DMS53 treated with DMSO at 0.1 percent for 48 hours (cell line): Measurements from ENCODE around the gene TLCD3B.
"Not testable (repeated sequence)": the region's sequence is repeated elsewhere in the genome, so short reads cannot be mapped to it uniquely, and the experiment has no call there.

ENCODE experiments used
- DNase-seq: peaks from one replicate; lab custom pipeline; 2025; ENCODE audit not compliant: unreplicated experiment; lab: John Stamatoyannopoulos, UW

TLCD3B gene

DNA sequence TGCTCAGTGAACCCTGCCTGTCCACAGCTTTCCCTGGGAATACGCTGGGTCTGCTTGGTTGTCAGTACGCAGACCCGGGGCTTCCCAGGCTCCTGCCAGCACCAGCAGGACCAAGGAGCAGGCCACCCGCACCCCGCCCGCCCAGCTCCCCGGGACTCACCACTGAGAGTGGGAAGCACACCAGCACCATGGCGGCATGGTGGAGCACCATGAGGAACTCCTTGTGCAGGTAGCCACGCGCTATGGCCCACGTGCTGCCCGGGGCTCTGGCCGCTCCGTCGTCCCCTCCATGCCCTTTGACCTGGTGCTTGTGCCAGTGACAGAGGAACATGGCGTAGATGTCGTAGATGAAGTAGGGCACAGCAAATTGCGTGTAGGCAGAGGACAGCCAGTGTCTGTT lies 4.6 kb downstream of the TLCD3B start:
- no peak for DNase-seq

- DNase-seq: no peak
Observed at GRCh38 chr16:30025574-30025973, 5.5 kb downstream of the TLCD3B start.

DNA sequence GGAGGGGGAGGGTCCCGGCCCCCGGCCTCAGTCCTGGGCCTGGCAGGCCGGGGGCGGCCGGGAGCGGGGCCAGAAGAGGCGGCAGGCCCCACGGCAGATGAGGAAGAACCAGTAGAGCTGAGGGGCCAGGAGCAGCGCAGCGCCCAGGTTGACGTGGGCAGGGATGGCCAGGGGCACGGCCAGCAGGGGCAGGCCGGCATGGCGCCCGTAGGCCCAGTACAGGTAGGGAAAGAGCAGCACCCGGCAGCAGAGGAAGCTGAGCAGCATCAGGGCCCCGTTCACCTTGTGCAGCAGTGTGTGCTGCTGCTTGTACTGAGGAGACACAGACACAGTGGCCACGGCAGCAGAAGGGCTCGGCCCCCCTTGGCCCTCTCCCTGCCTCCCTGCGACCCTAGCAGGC lies 5.9 kb downstream of the TLCD3B start:
- DNase-seq: no peak

- DNase-seq: no peak
Observed at GRCh38 chr16:30024451-30024850, 6.6 kb downstream of the TLCD3B start.

GRCh38 chr16:30023586-30023985 lies 7.5 kb downstream of the TLCD3B start:
- DNase-seq: no peak

GRCh38 chr16:30022887-30023286 lies 8.2 kb downstream of the TLCD3B start, which contains the start of gene C16orf92:
C16orf92 (plus strand) TSS chr16:30023198; CDS start chr16:30023341, 143 bp downstream.
- DNase-seq: no peak

DNA sequence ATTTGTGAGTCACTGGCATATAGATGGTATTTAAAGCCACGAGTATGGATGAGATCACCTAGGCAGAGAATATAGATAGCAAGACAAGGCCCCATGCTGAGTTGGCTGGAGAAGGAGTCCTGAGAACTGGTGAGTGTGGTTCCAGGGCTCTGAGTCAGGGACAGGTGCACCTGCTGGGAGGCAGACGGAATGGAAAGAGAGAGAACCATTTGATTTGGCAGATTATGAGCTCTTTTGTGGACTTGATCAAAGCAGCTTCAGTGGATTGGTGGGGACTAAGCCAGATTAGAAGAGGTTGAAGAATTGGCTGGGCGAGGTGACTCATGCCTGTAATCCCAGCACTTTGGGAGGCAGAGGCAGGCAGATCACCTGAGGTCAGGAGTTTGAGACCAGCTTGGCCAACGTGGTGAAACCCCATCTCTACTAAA lies 12.3 kb downstream of the TLCD3B start:
- DNase-seq: no peak

DNA sequence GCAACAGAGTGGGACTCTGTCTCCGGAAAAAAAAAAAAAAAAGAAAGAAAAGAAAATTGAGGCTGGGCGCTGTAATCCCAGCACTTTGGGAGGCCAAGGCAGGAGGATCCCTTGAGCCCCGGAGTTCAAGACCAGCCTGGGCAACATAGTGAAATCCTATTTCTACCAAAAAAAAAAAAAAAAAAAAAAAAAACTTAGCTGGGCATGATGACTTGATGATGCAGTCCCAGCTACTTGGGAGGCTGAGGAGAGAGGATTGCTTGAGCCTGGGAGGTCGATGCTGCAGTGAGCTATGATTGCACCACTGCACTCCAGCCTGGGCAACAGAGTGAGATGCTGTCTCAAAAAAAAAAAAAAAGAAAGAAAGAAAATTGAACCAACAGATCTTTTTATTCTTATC lies 13.1 kb downstream of the TLCD3B start:
- not testable (repeated sequence) for DNase-seq

GRCh38 chr16:30017277-30017656 lies 13.8 kb downstream of the TLCD3B start:
- no peak for DNase-seq

- no peak for DNase-seq
Observed at GRCh38 chr16:30016555-30017276, 14.4 kb downstream of the TLCD3B start.

- DNase-seq: not testable (repeated sequence)
Observed at GRCh38 chr16:30015450-30015849, 15.6 kb downstream of the TLCD3B start.

DNA sequence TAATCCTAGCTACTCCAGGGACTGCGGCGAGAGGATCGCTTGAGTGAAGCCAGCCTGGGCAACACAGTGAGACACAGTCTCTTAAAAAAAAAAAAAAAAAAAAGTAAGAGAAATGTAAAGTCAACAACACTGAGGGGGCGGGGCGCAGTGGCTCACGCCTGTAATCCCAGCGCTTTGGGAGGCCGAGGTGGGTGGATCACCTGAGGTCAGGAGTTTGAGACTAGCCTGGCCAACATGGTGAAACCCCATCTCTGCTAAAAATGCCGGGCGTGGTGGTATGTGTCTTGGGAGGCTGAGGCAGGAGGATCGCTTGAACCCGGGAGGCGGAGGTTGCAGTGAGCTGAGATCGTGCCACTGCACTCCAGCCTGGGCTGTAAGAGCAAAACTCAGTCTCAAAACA lies 18.5 kb downstream of the TLCD3B start:
- DNase-seq: not testable (repeated sequence)

- no peak for DNase-seq
Observed at GRCh38 chr16:30011714-30012504, 19.2 kb downstream of the TLCD3B start.

DNA sequence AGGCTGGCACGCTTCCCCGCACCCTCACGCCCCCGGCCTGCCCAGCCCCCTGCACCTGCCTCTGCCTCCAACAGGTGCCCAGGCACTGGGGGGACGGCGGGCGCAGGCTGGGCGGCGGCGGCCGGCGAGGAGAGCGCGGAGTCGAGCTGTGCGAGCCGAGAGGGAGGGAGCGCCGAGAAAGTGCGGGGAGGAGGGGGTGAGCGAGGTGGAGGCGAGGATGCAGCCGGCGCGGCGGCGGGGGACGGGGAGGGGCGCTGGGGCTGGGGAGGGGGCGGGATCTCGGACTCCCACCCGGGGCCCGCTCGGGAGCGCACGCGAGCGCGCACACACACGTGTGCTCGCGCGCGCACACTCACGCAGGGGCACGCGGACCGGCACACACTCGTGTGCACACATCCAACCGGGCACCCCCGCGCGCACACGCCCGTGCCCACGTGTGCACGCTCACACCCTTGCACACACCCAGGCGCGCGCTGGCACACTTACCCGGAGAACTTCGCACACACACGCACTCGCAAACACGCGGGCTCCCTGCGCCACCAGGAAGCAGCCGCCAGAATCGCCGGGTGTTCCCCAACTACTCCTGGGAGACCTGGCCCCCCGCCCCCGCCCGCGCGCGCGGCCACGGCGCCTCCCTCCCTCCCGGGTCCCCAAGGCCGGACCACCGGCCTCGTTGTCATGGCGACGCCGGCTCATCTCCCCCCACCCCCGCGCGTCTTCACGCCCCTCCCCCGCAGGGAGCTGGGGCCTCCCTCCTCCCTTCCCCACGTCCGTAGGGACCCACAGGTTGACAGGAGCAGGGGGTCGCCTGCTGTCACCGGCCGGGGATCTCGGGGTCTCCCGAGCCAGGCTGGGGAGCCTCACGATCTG lies 20.0 kb downstream of the TLCD3B start, which contains the start of gene DOC2A:
TSS of gene DOC2A (minus strand) at position 184 of the 870 bp plus-strand sequence. CDS start 805 bp downstream, outside the sequence.
- DNase-seq: peak; percentile 5

GRCh38 chr16:30009990-30010843 lies 20.9 kb downstream of the TLCD3B start:
- DNase-seq: no peak

DNA sequence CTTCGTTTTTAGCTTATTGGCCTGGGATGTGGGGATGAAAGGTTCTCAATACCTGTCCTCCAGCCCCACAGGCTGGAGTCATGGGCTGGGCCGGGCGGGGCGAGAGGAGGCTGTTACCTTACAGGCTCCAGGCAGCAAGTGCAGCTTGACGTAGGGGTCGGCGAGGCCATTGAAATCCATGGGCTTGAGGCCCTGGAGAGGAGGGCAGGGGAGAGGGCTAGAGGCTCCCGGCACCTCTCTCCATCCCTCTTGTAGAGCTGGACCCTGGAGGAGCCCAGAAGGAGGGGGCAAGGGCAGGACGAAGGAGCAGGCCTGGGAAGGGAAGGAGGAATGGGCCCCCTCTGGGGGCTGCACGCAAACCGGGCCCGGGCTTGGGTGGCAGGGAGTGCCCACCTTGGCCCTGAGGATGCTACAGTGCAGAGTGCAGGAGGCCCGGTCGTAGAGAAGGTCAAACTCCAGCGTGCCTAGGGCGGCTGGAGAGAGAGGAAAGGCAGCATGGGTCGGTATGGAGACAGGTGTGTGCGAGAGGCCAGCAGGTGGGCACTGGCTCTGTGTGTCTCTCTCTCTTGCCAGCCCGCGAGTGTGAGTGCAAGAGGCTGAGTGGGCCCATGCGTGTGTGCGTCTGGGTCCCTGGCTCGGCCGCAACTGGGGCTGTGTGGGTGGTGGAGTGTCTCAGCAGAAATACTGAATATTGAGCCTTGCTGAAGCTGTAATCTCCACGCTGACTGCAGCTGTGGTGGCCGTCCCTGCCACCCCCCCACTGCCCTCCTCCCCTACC lies 21.8 kb downstream of the TLCD3B start:
- DNase-seq: no peak

GRCh38 chr16:30007378-30007895 lies 23.6 kb downstream of the TLCD3B start:
- DNase-seq: no peak

DNA sequence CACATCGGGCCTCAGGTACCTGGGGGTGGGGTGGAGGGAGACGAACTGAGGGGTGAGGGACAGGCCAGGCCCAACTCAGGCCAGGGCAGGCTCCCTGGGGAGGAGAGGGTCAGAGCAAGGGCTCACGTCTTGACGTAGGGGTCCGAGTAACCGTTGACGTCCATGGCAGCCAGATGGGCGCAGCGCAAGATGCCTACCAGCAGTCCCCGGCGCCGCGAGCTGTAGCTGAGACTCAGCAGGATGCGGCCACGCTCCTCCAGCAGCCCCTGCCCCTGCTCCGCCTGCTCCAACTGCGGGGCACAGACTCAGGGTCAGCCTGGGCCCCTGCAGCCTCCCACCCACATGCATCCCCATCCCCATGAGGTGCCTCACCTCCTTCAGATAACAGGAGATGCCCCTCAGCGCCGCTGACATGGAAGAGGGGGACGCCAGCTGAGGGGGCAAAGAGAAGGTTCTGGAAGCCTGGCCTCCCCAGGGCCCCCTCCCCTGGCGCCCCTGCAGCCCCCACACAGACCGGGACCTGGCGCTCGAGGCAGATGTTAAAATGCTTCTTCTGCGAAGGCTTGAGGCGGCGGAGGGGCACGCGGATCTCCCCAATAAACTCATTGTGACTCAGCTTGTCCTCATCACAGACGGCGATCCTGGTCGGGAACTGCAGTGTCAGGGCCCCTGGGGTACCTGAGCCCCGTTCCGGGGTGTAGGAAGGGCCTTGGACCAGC lies 24.3 kb downstream of the TLCD3B start:
- no peak for DNase-seq

DNA sequence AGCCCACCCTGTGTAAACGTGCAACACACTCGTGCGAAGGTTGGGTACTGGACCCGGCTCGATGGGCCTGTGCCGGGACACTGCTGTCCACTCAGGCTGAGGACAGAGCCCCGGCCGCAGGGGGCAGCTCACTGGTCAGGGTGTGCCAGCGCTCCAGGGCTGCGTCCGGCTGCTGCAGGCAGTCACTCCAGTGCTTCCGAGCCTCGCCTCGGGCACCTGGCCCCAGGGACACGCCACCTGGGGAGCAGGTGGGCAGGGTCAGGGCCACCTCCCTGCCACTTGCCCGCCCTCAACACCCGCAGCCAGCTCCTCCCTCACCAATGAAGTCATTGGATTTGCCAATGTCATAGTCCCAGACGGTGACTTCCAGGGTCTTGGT lies 25.0 kb downstream of the TLCD3B start:
- DNase-seq: no peak
